Keratinocyte (primary cell): Measurements from ENCODE around the gene SCN2B. TPM values are rescaled to one million over a fixed set of nuclear protein-coding genes. Genes with fewer than 3 reads are reported as not detected.

Experiments used
- DNase-seq: peaks from one replicate; pipeline ENCODE4 v3.0.0-alpha.2; 2011; ENCODE audit warnings: low read depth, missing footprints, low spot score
- FAIRE-seq: peaks from 2 replicates; lab custom pipeline; 2011; peaks lifted over from hg19 to GRCh38; lab: Jason Lieb, UNC
- H2AFZ ChIP-seq: 2 replicates; pipeline ENCODE4 v1.6.0; 2012; ENCODE audit warnings: low read length, control low read depth, inconsistent platforms; ENCODE audit not compliant: control insufficient read depth
- H3K27ac ChIP-seq: 2 replicates; pipeline ENCODE4 v1.5.1; 2011; ENCODE audit warnings: low read length; ENCODE audit not compliant: control insufficient read depth, insufficient read depth
- H3K27me3 ChIP-seq: 3 replicates; pipeline ENCODE4 v1.6.0; 2011; ENCODE audit warnings: low read length; ENCODE audit not compliant: control insufficient read depth, insufficient read depth; ENCODE audit errors: extremely low read depth
- H3K36me3 ChIP-seq, 2 experiments: 2 replicates in 1 of 2; 3 replicates in 1 of 2; pipeline ENCODE4 v1.5.1; 2011; ENCODE audit warnings: low read length in 2 of 2, mild to moderate bottlenecking in 1 of 2; ENCODE audit not compliant: control insufficient read depth in 2 of 2, insufficient read depth in 2 of 2; ENCODE audit errors: extremely low read depth in 1 of 2
- H3K4me1 ChIP-seq: 3 replicates; pipeline ENCODE4 v1.5.1; 2011; ENCODE audit warnings: low read length; ENCODE audit not compliant: control insufficient read depth, insufficient read depth; ENCODE audit errors: extremely low read depth
- H3K4me2 ChIP-seq: 3 replicates; pipeline ENCODE4 v1.6.0; 2011; ENCODE audit warnings: low read depth, low read length; ENCODE audit not compliant: control insufficient read depth, insufficient read depth; ENCODE audit errors: extremely low read depth
- H3K4me3 ChIP-seq, 3 experiments: fragments of 200-600 bp in 1 of 3; sonication (generic) in 1 of 3; 2 replicates in 2 of 3; 3 replicates in 1 of 3; pipeline ENCODE4 v1.5.1; 2011 to 2016; ENCODE audit warnings: low read length in 3 of 3, mild to moderate bottlenecking in 3 of 3, control low read depth in 2 of 3, inconsistent platforms in 1 of 3, low read depth in 1 of 3, mixed read lengths in 1 of 3, mixed run types in 1 of 3, moderate library complexity in 1 of 3; ENCODE audit not compliant: control insufficient read depth in 2 of 3, insufficient read depth in 2 of 3; ENCODE audit errors: extremely low read depth in 1 of 3
- H3K79me2 ChIP-seq: 2 replicates; pipeline ENCODE4 v1.6.0; 2012; ENCODE audit warnings: low read length; ENCODE audit not compliant: control insufficient read depth, insufficient read depth
- H3K9ac ChIP-seq: 3 replicates; pipeline ENCODE4 v1.6.0; 2011; ENCODE audit warnings: low read length; ENCODE audit not compliant: control insufficient read depth, insufficient read depth; ENCODE audit errors: extremely low read depth
- H3K9me1 ChIP-seq: 3 replicates; pipeline ENCODE4 v1.6.0; 2011; ENCODE audit warnings: low read length; ENCODE audit not compliant: control insufficient read depth, insufficient read depth; ENCODE audit errors: extremely low read depth
- H3K9me3 ChIP-seq: 2 replicates; pipeline ENCODE4 v1.5.1; 2012; ENCODE audit warnings: low read depth, low read length; ENCODE audit not compliant: control insufficient read depth
- H4K20me1 ChIP-seq: 3 replicates; pipeline ENCODE4 v1.6.0; 2011; ENCODE audit warnings: low read length; ENCODE audit not compliant: control insufficient read depth, insufficient read depth; ENCODE audit errors: extremely low read depth
- EZH2 ChIP-seq: IDR thresholded peaks from one replicate; pipeline ENCODE4 v1.6.1; 2012; ENCODE audit warnings: inconsistent platforms, mild to moderate bottlenecking, low read length, moderate library complexity
- dilution Hi-C: fragments of 300-500 bp; cut with MboI; formaldehyde crosslinking; loops from one replicate; pipeline ENCODE4 v1.7.0; 2020; ENCODE audit warnings: low sequenced_read_pairs; ENCODE audit not compliant: extremely low pct_ligation_motif_present
- polyA plus RNA-seq, 5 experiments: library from polyadenylated mRNA; depleted of rRNA in 3 of 5; stranded (reverse) in 3 of 5; stranded (forward) in 1 of 5; unstranded in 1 of 5; fragments of >200 nt; gene quantifications; 1 replicate in 1 of 5; 2 replicates in 3 of 5; 3 replicates in 1 of 5; pipeline versions ENCODE4 v1.2.1 to v1.2.3, GENCODE V29; 2011 to 2012; ENCODE audit warnings: missing spikeins in 2 of 5, low read depth in 1 of 5, low replicate concordance in 1 of 5
- TF ChIP-seq, protein P1 (sequence below), 3 experiments: IDR thresholded peaks in 1 of 3; conservative IDR thresholded peaks in 1 of 3; optimal IDR thresholded peaks in 1 of 3; 2 replicates in 2 of 3; 3 replicates in 1 of 3; pipeline versions ENCODE3 to v1.5.1; 2011; ENCODE audit warnings: low read length in 3 of 3, mild to moderate bottlenecking in 3 of 3, moderate library complexity in 2 of 3, control low read depth in 1 of 3, inconsistent platforms in 1 of 3; ENCODE audit not compliant: insufficient read depth in 2 of 3; ENCODE audit errors: extremely low read depth in 1 of 3

Gene SCN2B
- polyA plus RNA-seq, 1 donor (not counting 4 experiments of a cell fraction or from before 2014, with no cell fraction given): 0.56 TPM

GRCh38 chr11:118135796-118136165 is 40.7 kb downstream of the SCN2B start:
- no peak overlapping the region for H3K27ac ChIP-seq
- TF ChIP-seq, protein P1, sequence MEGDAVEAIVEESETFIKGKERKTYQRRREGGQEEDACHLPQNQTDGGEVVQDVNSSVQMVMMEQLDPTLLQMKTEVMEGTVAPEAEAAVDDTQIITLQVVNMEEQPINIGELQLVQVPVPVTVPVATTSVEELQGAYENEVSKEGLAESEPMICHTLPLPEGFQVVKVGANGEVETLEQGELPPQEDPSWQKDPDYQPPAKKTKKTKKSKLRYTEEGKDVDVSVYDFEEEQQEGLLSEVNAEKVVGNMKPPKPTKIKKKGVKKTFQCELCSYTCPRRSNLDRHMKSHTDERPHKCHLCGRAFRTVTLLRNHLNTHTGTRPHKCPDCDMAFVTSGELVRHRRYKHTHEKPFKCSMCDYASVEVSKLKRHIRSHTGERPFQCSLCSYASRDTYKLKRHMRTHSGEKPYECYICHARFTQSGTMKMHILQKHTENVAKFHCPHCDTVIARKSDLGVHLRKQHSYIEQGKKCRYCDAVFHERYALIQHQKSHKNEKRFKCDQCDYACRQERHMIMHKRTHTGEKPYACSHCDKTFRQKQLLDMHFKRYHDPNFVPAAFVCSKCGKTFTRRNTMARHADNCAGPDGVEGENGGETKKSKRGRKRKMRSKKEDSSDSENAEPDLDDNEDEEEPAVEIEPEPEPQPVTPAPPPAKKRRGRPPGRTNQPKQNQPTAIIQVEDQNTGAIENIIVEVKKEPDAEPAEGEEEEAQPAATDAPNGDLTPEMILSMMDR (optimal IDR thresholded peaks at IDR 0.05 in 1 of 3, IDR thresholded peaks at IDR 0.05 in 1 of 3, conservative IDR thresholded peaks at IDR 0.05 in 1 of 3; ENCODE audit: extremely low read depth in 1 of 3, insufficient read depth in 2 of 3, low read length in 3 of 3): no peak
- no peak for TF ChIP-seq EZH2
- no peaks in the 10 kb centered on the region for H3K9me3 ChIP-seq
- dilution Hi-C loops: no loop called here
- DNase-seq (no peak), FAIRE-seq (no peak)
- no peak overlapping the region for H2AFZ ChIP-seq
- no peak overlapping the region for H3K4me3 ChIP-seq
- no peaks in the 10 kb centered on the region for H3K36me3 ChIP-seq
- H3K9me1 ChIP-seq: no peaks in the 10 kb centered on the region
- no peaks in the 10 kb centered on the region for H4K20me1 ChIP-seq
- no peaks in the 10 kb centered on the region for H3K79me2 ChIP-seq
- peaks cover 13% of the 10 kb centered on the region for H3K4me1 ChIP-seq
- H3K27me3 ChIP-seq: peaks cover 4% of the 10 kb centered on the region
- H3K9ac ChIP-seq: no peak overlapping the region
- no peak overlapping the region for H3K4me2 ChIP-seq

DNA sequence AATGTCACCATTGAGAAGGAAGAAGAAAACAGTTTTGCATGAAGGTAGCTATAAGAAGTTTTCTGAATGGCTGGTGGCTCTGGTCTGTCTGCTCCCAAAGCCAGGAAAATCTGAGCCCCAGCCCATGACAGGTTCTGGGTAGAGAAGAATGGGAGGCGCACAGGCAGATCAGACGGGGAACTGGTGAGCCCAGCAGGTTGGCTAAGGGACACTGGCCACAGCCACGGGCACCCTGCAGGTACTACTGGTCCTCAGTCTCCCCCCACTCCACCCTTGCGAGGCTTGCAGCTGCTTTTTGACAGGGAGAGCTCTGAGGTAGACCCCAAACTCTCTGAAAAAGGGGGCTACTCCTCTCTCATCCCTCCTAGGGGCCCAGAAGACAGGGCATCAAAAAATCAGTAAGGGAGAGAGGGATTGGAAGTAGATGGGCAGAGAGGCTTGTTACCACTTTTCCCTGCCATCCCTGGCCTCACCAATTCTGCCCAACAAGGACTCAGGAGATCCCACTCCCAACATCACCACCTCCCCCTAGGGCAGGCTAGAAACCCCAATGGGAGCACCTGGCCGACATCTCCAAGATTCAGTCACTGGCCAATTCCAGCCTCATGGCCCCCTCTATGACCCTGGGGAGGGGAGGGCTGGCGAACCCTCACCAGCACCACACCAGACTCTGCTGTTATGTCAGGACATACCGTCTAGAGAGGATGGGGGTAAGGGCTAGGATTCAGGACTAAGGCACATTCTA is 41.2 kb downstream of the SCN2B start:
- no peaks in the 10 kb centered on the region for H4K20me1 ChIP-seq
- DNase-seq: no peak
- H3K9me1 ChIP-seq: no peaks in the 10 kb centered on the region
- FAIRE-seq: no peak
- H3K9me3 ChIP-seq: no peaks in the 10 kb centered on the region
- dilution Hi-C loops: no loop called here
- no peak for TF ChIP-seq EZH2
- TF ChIP-seq, protein P1 (optimal IDR thresholded peaks at IDR 0.05 in 1 of 3, IDR thresholded peaks at IDR 0.05 in 1 of 3, conservative IDR thresholded peaks at IDR 0.05 in 1 of 3; ENCODE audit: extremely low read depth in 1 of 3, insufficient read depth in 2 of 3, low read length in 3 of 3): no peak
- H3K27me3 ChIP-seq: peaks cover 4% of the 10 kb centered on the region
- H3K36me3 ChIP-seq: no peaks in the 10 kb centered on the region
- no peak overlapping the region for H2AFZ ChIP-seq
- H3K4me1 ChIP-seq: peaks cover 13% of the 10 kb centered on the region
- H3K4me3 ChIP-seq: no peak overlapping the region
- H3K79me2 ChIP-seq: no peaks in the 10 kb centered on the region
- no peak overlapping the region for H3K27ac ChIP-seq
- no peak overlapping the region for H3K9ac ChIP-seq
- no peak overlapping the region for H3K4me2 ChIP-seq
